ENCODE data around the gene CROCC.
"Not testable (repeated sequence)": the region's sequence is repeated elsewhere in the genome, so short reads cannot be mapped to it uniquely, and the experiment has no call there.

Gene CROCC

DNA sequence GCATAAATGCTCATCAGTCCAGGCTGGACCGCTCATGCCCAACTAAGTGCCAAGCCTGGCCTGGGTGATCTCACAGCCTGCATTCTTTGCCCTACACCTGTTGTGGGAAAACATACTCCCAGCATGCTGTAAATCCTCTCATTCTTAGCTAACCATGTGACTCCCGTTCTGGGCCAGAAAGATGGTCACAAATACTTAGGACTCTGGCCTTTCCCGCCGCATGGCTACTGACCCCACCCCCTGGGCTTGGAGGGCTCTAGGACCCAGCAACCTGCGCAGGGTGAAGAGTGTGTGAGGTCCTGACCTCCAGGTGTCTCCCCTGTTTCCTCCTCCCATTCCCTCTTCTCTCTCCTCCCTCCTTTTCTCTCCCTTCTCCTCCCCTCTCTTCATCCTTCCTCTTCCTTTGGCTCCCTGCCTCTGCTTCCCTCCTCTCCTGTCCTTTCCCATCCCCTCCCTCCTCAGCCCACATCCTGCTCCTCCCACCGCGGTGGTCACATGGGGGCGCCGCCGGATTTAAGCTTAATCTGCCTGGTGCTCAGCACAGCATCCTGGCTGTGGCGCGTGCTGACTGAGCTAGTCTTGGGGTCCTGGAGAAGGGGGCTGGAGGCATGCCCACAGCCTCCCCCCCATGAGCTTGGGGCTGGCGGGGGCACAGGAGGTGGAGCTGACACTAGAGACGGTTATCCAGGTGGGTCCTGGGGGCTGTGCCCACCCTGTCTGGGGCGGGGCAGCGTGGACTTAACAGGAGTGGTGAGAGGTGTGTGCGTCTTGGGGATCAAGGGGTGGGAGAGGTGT, at the start of gene CROCC:
Gene CROCC (plus strand): TSS at position 541 of the 795 bp plus-strand sequence. CDS start 88 bp downstream, at position 629.
- in situ Hi-C loops (cut with MboI; ENCODE audit: low sequenced_read_pairs, unreplicated experiment): no loop called here
- TF ChIP-seq, protein P1, sequence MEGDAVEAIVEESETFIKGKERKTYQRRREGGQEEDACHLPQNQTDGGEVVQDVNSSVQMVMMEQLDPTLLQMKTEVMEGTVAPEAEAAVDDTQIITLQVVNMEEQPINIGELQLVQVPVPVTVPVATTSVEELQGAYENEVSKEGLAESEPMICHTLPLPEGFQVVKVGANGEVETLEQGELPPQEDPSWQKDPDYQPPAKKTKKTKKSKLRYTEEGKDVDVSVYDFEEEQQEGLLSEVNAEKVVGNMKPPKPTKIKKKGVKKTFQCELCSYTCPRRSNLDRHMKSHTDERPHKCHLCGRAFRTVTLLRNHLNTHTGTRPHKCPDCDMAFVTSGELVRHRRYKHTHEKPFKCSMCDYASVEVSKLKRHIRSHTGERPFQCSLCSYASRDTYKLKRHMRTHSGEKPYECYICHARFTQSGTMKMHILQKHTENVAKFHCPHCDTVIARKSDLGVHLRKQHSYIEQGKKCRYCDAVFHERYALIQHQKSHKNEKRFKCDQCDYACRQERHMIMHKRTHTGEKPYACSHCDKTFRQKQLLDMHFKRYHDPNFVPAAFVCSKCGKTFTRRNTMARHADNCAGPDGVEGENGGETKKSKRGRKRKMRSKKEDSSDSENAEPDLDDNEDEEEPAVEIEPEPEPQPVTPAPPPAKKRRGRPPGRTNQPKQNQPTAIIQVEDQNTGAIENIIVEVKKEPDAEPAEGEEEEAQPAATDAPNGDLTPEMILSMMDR (IDR thresholded peaks at IDR 0.05; ENCODE audit: borderline replicate concordance, control extremely low read depth, extremely low read depth, insufficient read depth, missing control alignments): peak; percentile 13
- peak; percentile 65 for DNase-seq (ENCODE audit: low spot score)

DNA sequence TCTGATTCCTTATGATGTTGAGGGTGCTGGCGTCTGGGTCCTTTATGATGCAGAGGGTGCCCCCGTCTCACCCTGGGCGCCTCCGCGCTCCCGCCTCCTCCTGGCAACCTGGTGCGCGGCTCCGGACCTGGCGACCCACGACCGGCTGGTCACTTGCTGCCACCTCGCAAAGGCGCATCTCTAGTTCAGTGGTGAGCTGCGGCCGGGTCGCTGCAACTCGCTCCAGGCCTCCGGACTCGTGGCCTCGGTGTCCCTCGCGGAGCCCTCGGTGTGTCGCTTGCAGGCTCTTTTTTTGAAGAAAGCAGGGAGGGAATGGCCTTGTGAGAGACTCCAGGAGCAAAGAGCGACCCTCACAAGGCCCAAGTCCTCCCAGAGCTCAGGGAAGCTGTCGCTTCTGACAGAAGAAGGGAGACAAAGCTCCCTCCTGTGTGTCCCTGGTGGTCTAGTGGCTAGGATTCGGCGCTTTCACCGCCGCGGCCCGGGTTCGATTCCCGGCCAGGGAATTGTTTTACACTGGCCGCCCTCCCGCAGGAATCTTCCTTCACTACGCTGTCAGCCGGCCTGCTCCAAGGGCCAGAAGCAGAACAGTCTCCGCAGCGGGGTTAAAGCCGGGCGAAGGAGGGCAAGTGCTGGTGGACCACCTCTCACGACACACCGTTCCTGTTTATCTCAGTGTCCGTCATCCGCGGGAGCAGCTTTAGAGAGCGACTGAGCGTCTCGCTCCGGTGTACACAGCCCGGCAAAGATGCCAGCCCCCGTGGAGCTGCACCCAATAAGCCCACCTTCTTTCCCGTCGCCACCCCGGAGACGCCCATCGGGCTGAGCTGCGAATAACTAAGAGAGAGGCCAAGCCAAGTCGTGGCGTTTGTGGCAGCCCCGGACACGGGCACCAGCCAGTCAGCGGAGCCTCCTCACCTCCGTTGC, 49.3 kb upstream of the CROCC start:
- DNase-seq (ENCODE audit: low spot score): peak; percentile 48
- in situ Hi-C loops (cut with MboI; ENCODE audit: low sequenced_read_pairs, unreplicated experiment): not testable (repeated sequence)

GRCh38 chr1:16873076-16873879, 48.5 kb upstream of the CROCC start:
- in situ Hi-C loops (cut with MboI; ENCODE audit: low sequenced_read_pairs, unreplicated experiment); DNase-seq (ENCODE audit: low spot score): not testable (repeated sequence)

- DNase-seq (ENCODE audit: low spot score); in situ Hi-C loops (cut with MboI; ENCODE audit: low sequenced_read_pairs, unreplicated experiment): not testable (repeated sequence)
Observed at GRCh38 chr1:16874968-16875765, 46.6 kb upstream of the CROCC start.

DNA sequence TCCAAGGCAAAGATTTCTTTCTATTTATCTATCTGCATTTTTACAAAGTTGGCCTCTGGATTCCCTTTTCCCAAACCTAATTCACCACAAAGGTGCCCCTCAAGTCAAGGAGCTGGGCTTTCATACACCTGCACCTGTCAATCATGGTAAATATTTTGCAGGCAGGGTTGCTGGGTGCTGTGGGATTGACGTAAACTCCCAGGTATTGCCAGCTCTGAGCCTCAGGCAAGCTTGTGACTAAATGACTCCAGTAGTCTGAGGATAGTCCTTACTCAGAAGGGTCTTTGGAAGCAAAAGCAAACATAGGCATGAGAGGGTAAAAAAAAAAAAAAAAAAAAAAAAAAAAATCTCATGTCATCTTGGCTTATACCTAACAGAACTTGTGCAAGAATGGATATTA, 40.0 kb upstream of the CROCC start:
- DNase-seq (ENCODE audit: low spot score); in situ Hi-C loops (cut with MboI; ENCODE audit: low sequenced_read_pairs, unreplicated experiment): not testable (repeated sequence)

- DNase-seq (ENCODE audit: low spot score): no peak
- TF ChIP-seq, protein P1 (IDR thresholded peaks at IDR 0.05; ENCODE audit: borderline replicate concordance, control extremely low read depth, extremely low read depth, insufficient read depth, missing control alignments): no peak
- in situ Hi-C loops (cut with MboI; ENCODE audit: low sequenced_read_pairs, unreplicated experiment): no loop called here
Observed at GRCh38 chr1:16882986-16883385, 38.7 kb upstream of the CROCC start.

DNA sequence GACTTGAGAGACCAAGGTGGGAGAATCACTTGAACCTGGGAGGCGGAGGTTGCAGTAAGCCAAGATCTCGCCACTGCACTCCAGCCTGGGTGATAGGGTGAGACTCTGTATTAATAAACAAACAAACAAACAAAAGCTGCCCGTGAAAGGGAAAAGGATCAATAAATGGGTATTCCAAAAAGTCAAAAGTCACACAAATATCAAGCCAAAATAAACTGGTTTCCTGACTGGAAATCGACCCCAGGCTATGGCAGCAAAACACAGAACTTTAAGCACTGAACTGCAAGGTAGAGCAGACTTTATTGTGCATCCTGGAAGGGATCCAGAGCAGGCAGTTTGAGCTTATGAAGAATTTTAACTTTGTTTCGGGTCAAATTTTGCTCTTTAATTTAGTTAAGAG, 37.2 kb upstream of the CROCC start:
- DNase-seq (ENCODE audit: low spot score); in situ Hi-C loops (cut with MboI; ENCODE audit: low sequenced_read_pairs, unreplicated experiment): not testable (repeated sequence)

DNA sequence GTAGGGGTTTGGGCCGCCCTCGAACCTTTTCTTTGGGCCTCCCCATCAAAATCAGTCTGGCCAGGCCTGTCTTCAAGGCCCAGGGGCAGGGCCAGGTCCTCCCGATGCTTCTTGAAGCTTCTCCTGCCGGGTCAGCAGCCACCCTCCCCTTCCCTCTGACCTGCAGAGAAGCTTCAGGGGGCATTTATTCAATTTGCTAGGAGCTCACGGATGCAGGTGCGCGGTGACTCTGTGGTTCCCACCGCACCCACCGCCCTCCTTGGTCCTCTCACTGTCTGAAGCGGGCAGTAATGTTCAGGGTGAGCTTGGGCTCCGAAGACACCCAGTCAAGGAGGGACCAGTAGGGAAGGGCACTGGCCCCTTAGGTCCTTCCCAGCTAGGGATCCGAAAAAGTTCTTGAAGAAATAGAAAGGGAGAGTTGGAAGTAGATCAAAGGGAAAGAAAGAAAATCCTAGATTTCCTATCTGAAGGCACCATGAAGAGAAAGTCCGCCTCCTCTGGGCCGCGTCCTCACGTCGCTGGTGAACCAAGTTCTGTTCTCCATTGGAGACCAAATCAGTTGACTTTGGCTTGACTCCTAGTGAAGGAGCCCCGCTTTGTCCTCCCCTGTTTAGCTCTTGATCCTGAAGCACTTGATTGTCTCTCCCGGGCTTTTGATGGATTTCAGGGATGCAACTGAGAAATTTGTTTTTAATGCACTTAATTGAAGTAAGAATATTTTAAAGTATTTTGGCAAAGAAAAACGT, 34.7 kb upstream of the CROCC start:
- in situ Hi-C loops (cut with MboI; ENCODE audit: low sequenced_read_pairs, unreplicated experiment): no loop called here

More for the DNA sequence above, 34.7 kb upstream of the CROCC start:
- TF ChIP-seq, protein P1 (IDR thresholded peaks at IDR 0.05; ENCODE audit: borderline replicate concordance, control extremely low read depth, extremely low read depth, insufficient read depth, missing control alignments): no peak
- DNase-seq (ENCODE audit: low spot score): no peak

Data from GM13976 (cell line).